Measurements from ENCODE around the gene DDRGK1.
A peak's percentile ranks its signal among the peaks of the same experiment; 100 is the strongest.
"Not testable (repeated sequence)": the region's sequence is repeated elsewhere in the genome, so short reads cannot be mapped to it uniquely, and the experiment has no call there.

Gene DDRGK1

GRCh38 chr20:3160418-3160817 is 44.1 kb downstream of the DDRGK1 start:
- DNase-seq (ENCODE audit: low read depth in 1 of 2, low spot score in 1 of 2), result no peak
- in situ Hi-C loops (cut with HindIII; ENCODE audit: low pct_unique_long_range_greater_than_20kb, low sequenced_read_pairs), result no loop called here
- no peak for TF ChIP-seq JUND (IDR thresholded peaks at IDR 0.05; ENCODE audit: low read depth)

GRCh38 chr20:3158968-3159431 is 45.5 kb downstream of the DDRGK1 start:
- DNase-seq (ENCODE audit: low read depth in 1 of 2, low spot score in 1 of 2), result no peak
- in situ Hi-C loops (cut with HindIII; ENCODE audit: low pct_unique_long_range_greater_than_20kb, low sequenced_read_pairs), result no loop called here
- no peak for TF ChIP-seq JUND (IDR thresholded peaks at IDR 0.05; ENCODE audit: low read depth)

- TF ChIP-seq JUND (IDR thresholded peaks at IDR 0.05; ENCODE audit: low read depth), result no peak
- in situ Hi-C loops (cut with HindIII; ENCODE audit: low pct_unique_long_range_greater_than_20kb, low sequenced_read_pairs), result no loop called here
These were observed 46.7 kb downstream of the DDRGK1 start for GRCh38 chr20:3157817-3158216.

GRCh38 chr20:3156811-3157619 is 47.5 kb downstream of the DDRGK1 start:
- in situ Hi-C loops (cut with HindIII; ENCODE audit: low pct_unique_long_range_greater_than_20kb, low sequenced_read_pairs), result no loop called here
- TF ChIP-seq JUND (IDR thresholded peaks at IDR 0.05; ENCODE audit: low read depth), result no peak
- DNase-seq (ENCODE audit: low read depth in 1 of 2, low spot score in 1 of 2), result peak in 1 of 2 experiments; percentile 57

More at GRCh38 chr20:3157817-3158216, 46.7 kb downstream of the DDRGK1 start:
- no peak for DNase-seq (ENCODE audit: low read depth in 1 of 2, low spot score in 1 of 2)

GRCh38 chr20:3152057-3152644 is 52.3 kb downstream of the DDRGK1 start:
- DNase-seq (ENCODE audit: low read depth in 1 of 2, low spot score in 1 of 2); in situ Hi-C loops (cut with HindIII; ENCODE audit: low pct_unique_long_range_greater_than_20kb, low sequenced_read_pairs): not testable (repeated sequence)

- no peak for TF ChIP-seq JUND (IDR thresholded peaks at IDR 0.05; ENCODE audit: low read depth)
- DNase-seq (ENCODE audit: low read depth in 1 of 2, low spot score in 1 of 2), result no peak
- in situ Hi-C loops (cut with HindIII; ENCODE audit: low pct_unique_long_range_greater_than_20kb, low sequenced_read_pairs), result no loop called here
These were observed 53.6 kb downstream of the DDRGK1 start for GRCh38 chr20:3150908-3151307.

GRCh38 chr20:3146732-3147341 is 57.6 kb downstream of the DDRGK1 start:
- DNase-seq (ENCODE audit: low read depth in 1 of 2, low spot score in 1 of 2), result no peak
- in situ Hi-C loops (cut with HindIII; ENCODE audit: low pct_unique_long_range_greater_than_20kb, low sequenced_read_pairs), result no loop called here
- no peak for TF ChIP-seq JUND (IDR thresholded peaks at IDR 0.05; ENCODE audit: low read depth)

- no peak for TF ChIP-seq JUND (IDR thresholded peaks at IDR 0.05; ENCODE audit: low read depth)
- in situ Hi-C loops (cut with HindIII; ENCODE audit: low pct_unique_long_range_greater_than_20kb, low sequenced_read_pairs), result no loop called here
- DNase-seq (ENCODE audit: low read depth in 1 of 2, low spot score in 1 of 2), result no peak
These were observed 62.7 kb downstream of the DDRGK1 start for GRCh38 chr20:3141757-3142156.
